DMS153 treated with DMSO at 0.1 percent for 48 hours (cell line): ENCODE measurements around the gene KIF5C.

Experiments
- DNase-seq: peaks from one replicate; lab custom pipeline; 2025; ENCODE audit not compliant: unreplicated experiment; lab: John Stamatoyannopoulos, UW

KIF5C gene

DNA sequence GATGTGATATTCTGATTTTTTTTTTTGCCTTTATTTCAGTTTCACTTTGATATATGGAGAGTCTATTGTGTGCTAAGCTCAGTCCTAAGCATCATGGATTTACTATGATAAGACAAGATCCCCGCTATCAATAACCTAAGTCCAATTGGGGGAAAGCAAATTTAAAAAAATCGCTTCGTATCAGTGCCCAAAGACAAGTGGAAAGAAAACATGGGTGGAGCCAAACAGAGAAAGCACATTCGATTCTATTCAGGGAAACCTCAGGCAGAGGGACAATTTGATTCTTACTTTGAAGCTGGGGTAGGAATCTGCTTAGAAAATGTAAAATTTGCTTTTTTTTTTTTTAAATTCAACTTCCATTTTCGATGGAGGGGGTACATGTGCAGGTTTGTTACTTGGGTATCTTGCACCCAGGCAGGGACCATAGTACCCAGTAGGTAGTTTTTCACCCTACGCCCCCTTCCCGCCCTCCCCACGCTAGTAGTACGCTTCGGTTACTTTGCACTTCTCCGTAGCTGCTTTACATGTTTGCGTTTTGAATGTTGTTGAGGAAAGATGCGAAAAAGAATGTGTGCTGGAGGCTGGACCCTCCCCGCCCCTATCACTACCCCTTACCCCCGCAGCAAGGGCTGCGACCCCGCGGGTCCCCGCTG, 12.4 kb downstream of the KIF5C start:
- DNase-seq, result peak; percentile 53

DNA sequence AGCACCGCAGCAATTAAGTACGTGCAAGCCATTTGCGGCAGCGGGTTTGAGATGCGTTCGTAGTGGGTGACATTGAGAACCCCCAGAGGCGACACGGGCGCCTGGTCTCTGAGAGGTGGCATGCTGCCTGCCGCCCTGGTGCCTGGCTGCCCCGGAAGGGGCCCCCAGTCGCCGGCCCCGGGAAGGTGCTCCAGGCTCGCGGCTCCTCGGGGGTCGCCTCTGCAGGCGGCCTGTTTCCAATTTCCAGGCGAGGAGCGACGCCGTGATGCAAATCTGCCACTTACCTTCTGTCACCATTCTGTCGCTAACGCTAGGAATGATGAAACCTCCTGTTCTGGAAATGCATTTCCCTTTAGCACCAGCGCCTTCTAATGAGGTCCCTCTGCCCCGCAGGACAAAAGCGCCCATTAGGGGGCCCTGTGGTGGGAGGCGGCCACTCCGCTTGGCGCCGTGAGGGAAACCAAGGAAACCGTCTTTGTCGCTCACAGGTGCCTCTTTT, 13.0 kb downstream of the KIF5C start:
- peak; percentile 83 for DNase-seq

DNA sequence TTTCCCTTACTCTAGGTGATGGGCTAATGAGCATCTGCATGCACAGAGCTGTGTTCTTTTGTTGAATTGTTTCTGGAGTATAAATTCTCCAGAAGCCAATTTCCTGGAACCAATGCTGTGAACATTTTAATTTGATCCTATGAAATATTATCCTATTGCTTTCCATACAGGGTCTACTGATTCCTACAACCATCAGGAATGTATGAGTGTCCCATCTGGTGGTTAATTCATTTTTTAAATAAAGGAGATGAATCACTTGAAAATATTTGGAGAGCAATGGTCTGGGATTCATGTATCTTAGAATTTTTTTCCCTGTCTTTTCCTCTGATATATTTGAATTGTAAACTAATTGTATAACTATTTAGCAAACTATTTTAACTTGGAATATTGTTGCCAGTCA, 14.0 kb downstream of the KIF5C start:
- no peak for DNase-seq

DNA sequence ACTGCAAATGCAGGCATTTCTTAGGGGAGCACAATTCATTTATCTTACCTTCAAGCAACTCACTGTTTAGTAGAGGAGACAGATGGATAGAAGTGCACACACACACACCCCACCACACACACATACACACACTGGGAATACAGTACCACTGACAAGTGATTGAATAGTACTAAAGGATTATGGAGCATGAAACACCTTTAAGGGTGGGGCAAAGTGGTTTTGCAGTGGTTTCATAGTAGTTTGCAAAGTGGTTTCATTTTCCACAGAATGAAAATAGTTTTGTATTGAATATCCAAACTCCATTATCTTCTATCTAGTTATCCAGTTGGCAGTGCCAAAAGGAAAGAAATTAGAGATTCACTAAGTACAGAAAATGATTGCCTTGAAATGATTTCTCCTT, 18.9 kb downstream of the KIF5C start:
- DNase-seq, result no peak

DNA sequence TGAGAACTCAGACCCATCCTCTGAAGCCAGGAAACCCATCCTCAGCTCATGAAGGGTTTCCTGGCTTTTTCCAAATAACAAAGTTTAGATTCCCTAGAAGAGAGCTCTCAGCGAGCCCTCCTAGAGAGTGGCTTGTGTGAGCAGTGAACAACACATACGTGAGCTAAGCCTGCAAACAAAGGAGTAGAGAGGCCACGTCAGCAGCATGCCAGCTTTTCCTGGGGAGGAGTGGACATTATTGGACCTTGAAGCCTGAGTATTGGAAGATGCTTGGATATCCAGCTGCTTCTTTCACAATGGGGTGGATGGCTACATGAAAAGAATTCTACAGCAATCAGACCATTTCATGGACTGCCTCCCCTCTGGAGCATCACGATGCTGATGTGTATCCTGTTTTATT, 21.1 kb downstream of the KIF5C start:
- DNase-seq, result no peak

DNA sequence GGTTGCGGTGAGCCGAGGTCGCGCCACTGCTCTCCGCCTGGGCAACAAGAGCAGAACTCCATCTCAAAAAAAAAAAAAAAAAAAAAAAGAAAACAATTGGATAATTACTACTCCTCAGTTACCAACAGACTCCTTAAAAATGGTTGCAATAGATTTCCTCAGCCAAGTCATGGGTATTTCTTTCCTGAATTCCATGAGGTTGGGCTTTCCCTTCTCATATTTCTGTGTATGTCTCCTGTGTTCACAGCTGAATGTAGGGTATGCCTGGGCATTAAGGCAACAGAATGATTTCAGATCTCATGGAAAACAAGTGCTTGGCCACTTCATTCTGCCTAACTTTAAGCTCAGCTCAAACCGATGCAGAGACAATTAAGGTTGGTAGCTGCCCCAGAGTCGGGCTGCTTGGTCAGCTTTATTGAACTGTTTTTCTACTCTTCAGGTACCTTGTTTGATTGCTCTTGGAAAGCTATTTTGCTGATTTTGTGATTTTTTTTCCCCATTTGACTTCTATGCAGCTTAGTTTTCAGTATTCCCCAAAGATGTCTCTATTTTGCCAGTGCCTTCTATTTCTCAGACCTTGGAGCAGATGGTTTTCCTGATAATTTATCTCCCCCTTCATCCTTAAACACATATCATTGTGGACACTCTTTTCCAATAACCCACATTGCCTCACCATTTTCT, 24.8 kb downstream of the KIF5C start:
- DNase-seq, result peak; percentile 19

DNA sequence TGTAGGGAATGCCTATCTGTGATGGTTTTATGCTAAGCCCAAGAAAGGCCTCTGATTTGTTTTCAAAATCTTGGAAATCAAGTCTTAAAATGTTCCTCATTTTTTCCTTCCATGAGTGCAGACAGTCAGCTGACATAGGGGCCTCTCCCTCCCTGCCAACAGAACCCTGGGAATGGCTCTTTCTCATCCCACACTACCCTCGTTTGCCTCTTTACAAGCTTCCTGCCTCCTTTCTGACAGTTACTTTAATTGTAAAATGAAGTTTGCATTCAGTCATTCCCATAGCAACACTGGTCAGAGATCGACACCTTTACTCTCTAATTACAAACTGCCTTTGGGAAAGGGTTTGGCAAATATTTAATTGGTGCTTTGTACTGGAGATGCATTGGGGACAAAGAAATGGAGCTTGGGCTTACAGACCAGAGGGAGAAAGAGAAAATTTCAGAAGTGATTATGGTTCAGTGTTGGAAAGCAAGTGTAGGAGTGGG, 25.4 kb downstream of the KIF5C start:
- peak; percentile 75 for DNase-seq

DNA sequence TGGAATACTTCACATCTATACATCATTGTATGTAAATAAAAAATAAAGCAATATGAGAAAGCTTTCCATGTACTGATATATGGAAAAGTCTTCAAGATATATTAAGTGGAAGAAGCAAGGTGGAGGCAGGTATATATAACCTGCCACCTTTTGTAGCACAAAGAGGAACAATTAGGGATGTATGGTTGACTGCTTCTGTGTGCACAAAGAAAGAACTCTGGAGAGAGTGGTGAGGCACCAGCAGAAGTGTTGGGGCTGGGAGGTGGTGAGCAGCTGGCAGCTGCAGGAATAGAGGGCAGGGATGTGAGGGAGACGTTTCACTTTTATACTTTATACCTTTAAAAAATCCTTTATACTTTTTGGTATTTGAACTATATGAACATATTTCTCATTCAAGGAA, 26.1 kb downstream of the KIF5C start:
- DNase-seq, result peak; percentile 59

DNA sequence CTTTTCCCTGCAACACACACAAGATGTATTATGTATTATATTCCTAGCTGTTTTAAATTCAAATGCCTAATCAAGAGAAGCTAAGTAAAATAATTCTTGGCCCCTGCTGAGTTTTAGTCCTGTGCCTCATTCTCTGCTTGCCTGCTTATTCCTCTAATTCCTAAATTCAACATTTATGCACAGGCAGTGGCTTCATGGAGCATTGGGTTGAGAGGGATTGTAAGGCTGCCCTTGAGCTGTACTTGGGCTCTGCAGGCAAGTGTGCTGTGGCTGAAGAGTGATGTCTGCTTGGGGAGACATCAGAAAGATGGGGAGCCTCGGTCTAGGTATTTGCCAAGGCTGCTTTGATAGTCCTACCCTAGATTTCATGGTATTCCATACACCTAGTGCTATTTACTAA, 27.8 kb downstream of the KIF5C start:
- DNase-seq, result no peak

DNA sequence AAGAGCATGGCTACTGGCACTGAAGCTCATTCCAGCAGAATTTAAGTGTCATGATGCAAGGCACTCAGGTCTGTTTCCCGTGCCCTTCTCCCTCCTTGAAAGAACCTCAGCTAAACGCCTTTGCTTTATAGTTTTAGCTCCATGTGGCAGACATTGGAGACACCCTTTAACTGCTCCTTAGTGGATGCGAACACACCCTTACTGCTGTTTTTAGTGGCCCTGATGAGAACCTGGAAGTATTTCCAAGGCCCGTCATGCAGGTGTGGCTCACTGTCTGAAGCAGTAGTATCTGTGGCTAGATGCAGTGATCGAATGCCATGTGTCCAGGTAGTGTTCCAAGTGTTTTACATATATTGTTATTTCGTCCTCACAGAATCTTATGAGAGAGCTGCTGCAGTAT, 28.3 kb downstream of the KIF5C start:
- DNase-seq, result no peak

DNA sequence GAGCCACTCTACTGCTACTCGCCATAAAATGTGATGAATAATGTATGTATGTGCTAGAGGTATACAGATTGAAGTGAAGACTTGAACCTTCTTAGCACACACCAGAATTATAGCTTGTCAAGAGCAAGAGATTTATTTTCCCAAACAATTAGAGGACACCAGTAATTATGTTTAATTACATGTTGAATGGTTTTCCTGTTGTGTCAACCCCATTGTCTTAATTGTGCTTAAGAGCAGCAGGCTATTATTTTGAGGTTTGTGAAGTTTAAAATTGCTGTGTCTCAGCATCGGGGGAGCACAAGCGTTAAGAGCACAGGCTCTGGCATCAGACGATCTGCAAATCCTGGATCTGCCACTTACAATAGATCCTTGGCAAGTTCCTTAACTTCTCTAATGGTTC, 29.0 kb downstream of the KIF5C start:
- DNase-seq, result no peak

DNA sequence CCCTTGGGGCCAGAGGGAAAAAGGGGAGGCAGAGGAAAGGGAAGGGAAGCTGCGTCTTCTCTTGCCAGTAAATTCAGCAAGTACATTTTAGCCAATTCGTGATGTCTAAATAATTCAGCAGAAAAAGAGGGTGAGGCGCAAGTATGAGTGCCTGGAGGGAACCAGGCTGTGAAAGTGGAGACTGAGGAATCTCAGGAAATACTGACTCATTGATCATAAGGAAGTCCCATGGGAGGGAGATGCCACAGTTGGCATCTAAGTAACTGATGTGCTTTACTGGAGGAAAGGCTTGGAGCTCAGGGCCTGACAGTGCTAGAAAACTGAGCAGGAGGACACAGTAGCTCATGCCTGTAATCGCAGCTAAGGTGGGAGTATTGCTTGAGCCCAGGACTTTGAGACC, 31.1 kb downstream of the KIF5C start:
- no peak for DNase-seq

DNA sequence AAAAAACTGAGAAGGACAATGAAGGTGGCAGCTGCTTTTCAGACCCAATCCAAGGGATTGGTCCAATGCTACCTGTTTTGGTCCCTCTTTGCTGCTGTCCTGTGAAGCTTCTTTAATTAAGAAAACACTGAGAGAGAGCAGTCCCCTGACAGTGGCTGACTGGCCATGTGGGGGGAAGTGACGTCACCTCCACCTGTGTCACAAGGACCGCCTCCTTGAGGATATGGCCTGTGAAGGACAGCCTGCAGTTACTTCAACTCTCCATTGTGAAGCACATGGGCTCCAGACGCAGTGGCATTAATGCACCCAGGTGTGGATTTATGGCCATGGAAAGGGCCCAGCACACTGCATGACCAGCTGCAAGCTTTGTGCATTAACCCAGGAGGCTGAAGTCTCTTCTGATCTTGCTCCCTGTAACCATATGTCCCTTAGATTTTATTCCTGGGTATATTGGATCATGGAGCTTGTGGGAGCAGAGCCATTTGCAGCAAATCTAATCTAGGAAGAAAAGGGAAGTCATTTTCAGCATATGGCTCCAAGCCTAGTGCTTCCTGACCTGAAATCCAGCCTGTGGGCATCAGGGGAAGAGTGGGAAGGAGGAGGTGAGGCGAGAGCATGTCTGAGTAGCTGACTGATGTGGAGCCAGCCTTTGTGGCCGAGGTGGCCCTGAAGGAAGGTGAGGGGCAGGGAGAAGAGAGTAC, 32.2 kb downstream of the KIF5C start:
- DNase-seq, result no peak

DNA sequence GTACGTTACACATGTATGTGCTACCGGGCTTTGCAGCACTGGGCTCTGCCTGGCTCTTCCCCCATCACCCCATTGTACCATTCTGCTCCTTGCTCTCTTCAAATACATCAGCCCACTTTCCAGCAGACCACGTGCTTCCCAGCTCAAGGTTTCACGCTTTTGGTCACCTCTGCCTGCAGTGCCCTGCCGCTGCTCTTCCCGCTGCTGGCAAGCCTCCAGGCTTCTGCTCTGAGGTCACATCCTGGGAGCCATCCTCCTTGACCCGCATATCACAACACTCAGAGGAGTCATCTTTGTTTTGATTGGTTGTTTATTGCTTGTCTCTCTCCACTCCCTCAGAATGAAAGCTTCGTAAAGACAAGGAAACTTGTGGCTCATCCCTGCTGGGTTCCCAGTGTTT, 34.1 kb downstream of the KIF5C start:
- DNase-seq, result peak; percentile 61

DNA sequence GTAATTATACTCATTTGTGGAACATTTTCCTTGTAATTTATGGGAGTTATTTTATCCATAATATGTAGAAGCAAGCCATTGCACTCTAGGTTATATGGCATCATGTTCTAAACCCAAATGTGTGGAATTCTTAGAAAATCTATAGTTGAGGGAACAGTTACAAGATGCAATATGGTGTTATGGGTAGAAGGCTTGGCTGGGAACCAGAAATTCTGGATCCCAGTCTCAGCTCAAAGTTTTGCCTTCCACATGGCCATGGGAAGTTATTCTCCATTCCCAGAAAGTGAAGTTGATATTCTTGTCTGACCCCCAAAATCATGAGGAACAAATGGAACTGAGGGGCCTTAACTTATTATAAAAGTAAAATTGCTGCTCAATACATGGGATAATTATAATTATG, 38.0 kb downstream of the KIF5C start:
- DNase-seq, result no peak

DNA sequence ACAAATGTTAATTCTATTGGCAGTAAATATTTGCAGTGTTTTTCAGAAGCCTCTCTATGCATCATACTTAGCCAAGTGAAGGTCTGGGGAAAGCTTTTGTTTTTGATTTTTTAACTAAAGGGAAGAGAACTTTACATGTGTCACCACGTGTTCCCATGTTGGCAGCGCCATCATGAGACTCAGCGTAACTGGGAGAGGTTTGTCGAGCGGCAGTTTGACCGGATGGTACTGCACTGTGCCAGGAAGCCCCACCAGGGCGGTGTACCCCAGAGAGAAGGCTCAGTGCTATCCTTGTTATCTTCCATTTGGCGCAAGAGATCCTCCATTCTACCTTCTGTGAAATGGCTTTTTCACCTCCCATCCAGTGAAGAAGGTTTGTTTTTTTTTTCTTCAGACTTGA, 38.5 kb downstream of the KIF5C start:
- no peak for DNase-seq

DNA sequence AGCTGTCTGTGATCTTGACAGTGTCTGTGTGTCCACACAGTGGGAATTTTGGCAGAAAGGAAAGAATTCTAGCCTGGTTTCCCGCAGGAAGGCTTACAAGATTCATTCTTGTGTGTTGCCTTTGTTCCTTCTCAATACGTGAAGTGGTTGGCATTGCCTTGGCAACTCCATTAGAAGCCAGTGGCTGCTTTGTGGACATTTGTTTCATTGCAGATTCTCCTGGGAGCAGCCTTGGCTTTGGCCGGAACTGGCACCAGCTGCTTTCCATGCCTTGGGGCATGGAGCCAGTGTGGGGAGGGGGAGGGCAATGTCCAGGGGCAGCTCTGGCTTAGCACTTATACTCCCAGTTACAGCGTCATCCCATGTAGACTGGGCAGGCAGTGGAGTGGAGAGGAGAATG, 39.4 kb downstream of the KIF5C start:
- DNase-seq, result peak; percentile 91

DNA sequence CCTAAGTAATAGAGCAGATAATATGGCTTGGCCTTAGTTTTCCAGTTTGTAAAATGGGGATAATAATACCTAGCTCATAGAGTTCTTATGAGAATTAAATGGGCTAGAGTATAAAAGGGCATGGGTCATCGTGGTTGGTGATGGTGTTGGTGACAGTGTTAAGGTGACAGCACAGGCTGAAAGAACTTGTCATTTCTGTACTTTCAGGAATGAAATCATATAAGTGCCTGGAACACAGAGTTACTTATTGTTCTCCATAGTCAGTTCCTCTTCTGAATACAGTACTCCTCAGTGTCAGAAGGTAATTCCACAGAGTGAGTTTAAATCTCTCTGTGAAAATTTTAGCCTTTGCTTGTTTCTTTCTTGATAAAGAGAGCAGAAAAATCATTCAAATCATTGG, 42.4 kb downstream of the KIF5C start:
- DNase-seq, result no peak

DNA sequence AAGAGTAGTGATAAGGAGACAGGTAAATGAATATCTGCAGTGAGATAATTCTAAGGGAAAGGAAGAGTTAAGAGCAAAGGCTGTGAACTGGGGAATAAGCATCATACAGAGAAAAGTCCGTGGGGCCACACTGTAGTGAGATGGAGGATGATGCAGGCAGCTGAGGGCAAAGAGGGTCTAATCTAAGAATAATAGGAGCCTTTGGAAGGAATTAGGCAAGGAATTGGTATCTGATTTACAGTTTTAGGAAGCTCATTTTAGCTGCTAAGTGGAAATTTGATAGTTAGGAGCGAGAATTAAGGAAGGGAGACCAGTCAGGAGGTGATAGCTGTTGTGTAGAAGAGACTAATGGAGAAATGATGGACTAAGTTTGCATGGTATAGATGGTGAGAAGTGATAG, 43.5 kb downstream of the KIF5C start:
- DNase-seq, result no peak

DNA sequence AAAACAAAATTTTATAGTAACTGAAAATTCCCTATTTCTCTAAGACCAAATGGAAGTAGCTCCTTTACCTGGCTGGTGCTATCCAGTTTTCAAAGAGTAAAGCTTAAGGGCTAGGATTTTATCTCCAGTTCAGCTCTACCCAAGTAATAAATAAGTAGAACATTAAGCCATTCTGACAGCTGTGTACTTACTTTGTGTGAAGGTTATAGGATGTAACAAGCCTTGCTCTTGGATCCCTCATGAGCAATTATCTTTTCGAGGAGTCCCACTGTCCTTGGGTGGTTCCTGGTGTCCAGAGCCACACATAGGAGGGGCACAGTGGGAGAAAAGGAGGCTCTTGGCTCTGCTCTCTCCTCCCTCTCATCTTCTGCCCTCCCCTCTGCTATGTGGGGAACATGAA, 45.5 kb downstream of the KIF5C start:
- DNase-seq, result no peak

DNA sequence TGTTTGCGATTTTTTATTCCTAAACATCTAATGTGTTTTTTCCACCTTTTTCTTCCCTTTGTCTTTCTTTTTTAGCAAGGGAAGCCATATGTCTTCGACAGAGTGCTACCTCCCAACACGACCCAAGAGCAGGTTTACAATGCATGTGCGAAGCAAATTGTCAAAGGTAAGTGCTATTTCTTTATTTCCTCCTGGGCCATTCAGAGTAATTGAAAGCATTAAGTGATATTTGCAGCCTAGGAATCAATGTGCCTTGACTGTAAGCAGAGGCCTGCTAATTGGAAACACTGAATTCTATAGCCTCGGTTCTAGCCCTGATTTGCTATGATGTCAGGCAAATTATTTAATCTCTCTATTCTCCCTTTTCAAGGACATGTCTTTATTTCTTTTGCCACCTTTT, 47.0 kb downstream of the KIF5C start:
- peak; percentile 25 for DNase-seq
